MCF 10A (cell line): Measurements from ENCODE around the gene RUSF1. TPM values are rescaled to one million over a fixed set of nuclear protein-coding genes. Genes with fewer than 3 reads are reported as not detected.
"Not testable (repeated sequence)": the region's sequence is repeated elsewhere in the genome, so short reads cannot be mapped to it uniquely, and the experiment has no call there.

Source experiments
- BruUV-seq: library from RNA; stranded (reverse); fragments of 400-500 nt; replicated peaks from 2 replicates; lab custom pipeline; 2021; lab: Mats Ljungman, UMichigan
- CTCF ChIA-PET: fragments of 300-600 bp; sonication (Branson Sonifier 250); formaldehyde crosslinking; extraction: SDS; loops from one replicate; lab custom pipeline; 2021; ENCODE audit warnings: antibody characterized with exemption, inconsistent platforms; lab: Yijun Ruan, JAX
- POLR2A ChIA-PET: fragments of 300-600, 350-650 bp; sonication (Branson Sonifier 250); formaldehyde crosslinking; extraction: SDS; loops from one replicate; lab custom pipeline; 2020; ENCODE audit warnings: antibody characterized with exemption, inconsistent platforms; lab: Yijun Ruan, JAX
- DNase-seq: peaks from one replicate; pipeline ENCODE4 v3.0.0-alpha.2; 2018; ENCODE audit not compliant: unreplicated experiment
- H3K27ac Mint-ChIP-seq: one replicate; pipeline ENCODE4 v1.8.0; 2022; ENCODE audit warnings: mild to moderate bottlenecking, low read depth, mixed read lengths; ENCODE audit not compliant: unreplicated experiment
- H3K27me3 Mint-ChIP-seq: one replicate; pipeline ENCODE4 v1.8.0; 2022; ENCODE audit warnings: mixed read lengths; ENCODE audit not compliant: insufficient read depth, unreplicated experiment
- H3K36me3 Mint-ChIP-seq: one replicate; pipeline ENCODE4 v1.8.0; 2022; ENCODE audit warnings: mild to moderate bottlenecking, moderate library complexity, mixed read lengths; ENCODE audit not compliant: insufficient read depth, unreplicated experiment
- H3K4me1 Mint-ChIP-seq: one replicate; pipeline ENCODE4 v1.8.0; 2022; ENCODE audit warnings: mixed read lengths; ENCODE audit not compliant: insufficient read depth, unreplicated experiment
- H3K4me3 Mint-ChIP-seq: one replicate; pipeline ENCODE4 v1.8.0; 2022; ENCODE audit warnings: mild to moderate bottlenecking, moderate library complexity, mixed read lengths; ENCODE audit not compliant: unreplicated experiment
- H3K9me3 Mint-ChIP-seq: one replicate; pipeline ENCODE4 v1.8.0; 2022; ENCODE audit warnings: mixed read lengths; ENCODE audit not compliant: unreplicated experiment
- CTCF ChIP-seq: fragments of 200-600 bp; IDR thresholded peaks from one replicate; pipeline ENCODE4 v1.8.0; 2022; ENCODE audit warnings: antibody characterized with exemption, mild to moderate bottlenecking; ENCODE audit not compliant: unreplicated experiment
- intact Hi-C: fragments of 100-400 bp; cut with micrococcal nuclease; formaldehyde crosslinking; loops from 2 replicates; pipeline ENCODE4 v1.14.1; 2022
- total RNA-seq: library from RNA; stranded (reverse); gene quantifications from 2 replicates; pipeline ENCODE4 v1.2.3, GENCODE V29; 2022

RUSF1 gene
- total RNA-seq, 1 experiment from 2014 or later = 72.0 TPM

DNA sequence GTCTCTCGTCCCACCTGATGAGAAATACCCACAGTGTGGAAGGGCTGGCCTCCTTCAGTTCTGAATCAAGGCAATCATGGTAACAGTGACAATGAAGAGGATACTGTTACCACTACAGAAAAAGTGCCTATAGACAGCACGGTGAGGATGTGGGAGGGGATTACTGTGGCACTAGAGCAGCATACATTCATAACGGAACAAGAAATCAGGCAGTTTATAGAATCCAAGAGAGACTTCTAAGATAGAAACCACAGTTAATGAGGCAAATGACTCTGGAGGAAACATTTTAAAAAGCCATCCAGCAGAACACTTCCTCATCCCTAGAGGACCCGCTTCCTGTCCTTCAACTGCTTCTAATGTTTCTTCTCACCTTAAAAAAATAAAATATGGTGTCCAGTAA lies 2.7 kb downstream of the RUSF1 start:
- BruUV-seq = no TSS peak
- DNase-seq = no peak
- Mint-ChIP-seq H3K27me3 (no peaks in the 10 kb centered on the region), H3K4me1 (peaks cover 14% of the 10 kb centered on the region), H3K36me3 (peaks cover 13% of the 10 kb centered on the region), H3K27ac (no peak overlapping the region), H3K9me3 (no peaks in the 10 kb centered on the region), H3K4me3 (no peak overlapping the region)
- CTCF ChIA-PET = interaction anchor here (0.6 kb wide), 1 partner anchor 360 kb away, joined by 7 read pairs; no protein-coding TSS in a partner anchor
- intact Hi-C loops = loop anchor here (5.0 kb wide), 1 partner anchor 367 kb away; the partner anchor contains the start of gene ZNF267
- POLR2A ChIA-PET = no interaction called here
- TF ChIP-seq CTCF = no peak

GRCh38 chr16:31504159-31504558 lies 4.0 kb downstream of the RUSF1 start:
- Mint-ChIP-seq H3K27me3 (no peaks in the 10 kb centered on the region), H3K9me3 (no peaks in the 10 kb centered on the region), H3K27ac (no peak overlapping the region), H3K36me3 (peaks cover 13% of the 10 kb centered on the region), H3K4me3 (no peak overlapping the region), H3K4me1 (peaks cover 11% of the 10 kb centered on the region)
- DNase-seq = no peak
- ChIA-PET POLR2A (no interaction called here), CTCF (no interaction called here)
- intact Hi-C loops = no loop called here
- no TSS peak for BruUV-seq
- TF ChIP-seq CTCF = no peak

- BruUV-seq, H3K27ac Mint-ChIP-seq, H3K4me3 Mint-ChIP-seq, DNase-seq, H3K9me3 Mint-ChIP-seq, intact Hi-C loops, H3K4me1 Mint-ChIP-seq, H3K27me3 Mint-ChIP-seq: not testable (repeated sequence)
- CTCF ChIA-PET = interaction anchor here (1.1 to 2.0 kb wide), 3 partner anchors 29 to 365 kb away, joined by 3 to 6 read pairs (median 3); no protein-coding TSS in a partner anchor
- H3K36me3 Mint-ChIP-seq = peaks cover 13% of the 10 kb centered on the region
- POLR2A ChIA-PET = interaction anchor here (1.2 kb wide), 1 partner anchor 14 kb away, joined by 3 read pairs; no protein-coding TSS in a partner anchor
These were observed 4.6 kb downstream of the RUSF1 start for GRCh38 chr16:31503555-31503954.

DNA sequence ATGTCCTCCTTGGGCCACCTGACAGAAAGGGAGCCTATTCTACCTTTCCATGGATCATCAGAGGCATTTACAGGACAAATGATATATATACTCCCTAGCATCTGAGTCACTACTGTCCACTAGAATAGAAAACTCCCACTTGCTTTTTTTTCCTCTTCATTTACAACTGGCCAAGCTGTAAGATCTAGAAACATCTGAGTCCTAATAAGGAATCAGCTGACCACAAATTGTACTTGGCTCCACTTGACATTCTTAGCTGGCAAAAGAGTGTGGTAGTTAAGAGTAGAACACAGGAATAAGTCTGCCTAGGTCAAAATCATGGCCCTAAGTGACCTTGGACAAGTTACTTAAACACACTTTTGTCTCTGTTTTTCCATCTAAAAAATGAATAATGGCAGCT lies 5.2 kb downstream of the RUSF1 start:
- H3K9me3 Mint-ChIP-seq = no peaks in the 10 kb centered on the region
- BruUV-seq = no TSS peak
- no peak for DNase-seq
- no peak overlapping the region for H3K4me3 Mint-ChIP-seq
- H3K4me1 Mint-ChIP-seq = peaks cover 7% of the 10 kb centered on the region
- CTCF ChIA-PET = interaction anchor here (1.1 to 2.0 kb wide), 3 partner anchors 28 to 365 kb away, joined by 3 to 6 read pairs (median 3); no protein-coding TSS in a partner anchor
- POLR2A ChIA-PET = interaction anchor here (1.2 kb wide), 1 partner anchor 13 kb away, joined by 3 read pairs; no protein-coding TSS in a partner anchor
- H3K27me3 Mint-ChIP-seq = no peaks in the 10 kb centered on the region
- intact Hi-C loops = no loop called here
- no peak for TF ChIP-seq CTCF
- peak overlapping the region; percentile 31 for H3K27ac Mint-ChIP-seq
- peaks cover 13% of the 10 kb centered on the region for H3K36me3 Mint-ChIP-seq
